ENCODE data around the gene A1BG.

A1BG gene

GRCh38 chr19:58318297-58318696 is 35.0 kb downstream of the A1BG start:
- POLR2A ChIA-PET: interaction anchor here (1.3 to 1.8 kb wide), 2 partner anchors 9 to 13 kb away, joined by 3 to 12 read pairs; partner anchors contain the start of genes ERVK3-1 and ZSCAN22
- CTCF ChIA-PET: interaction anchor here (0.6 to 0.8 kb wide), 2 partner anchors 18 to 201 kb away, joined by 3 to 4 read pairs; partner anchors contain the start of gene ZBTB45
- no peak overlapping the region for H3K27ac ChIP-seq (ENCODE audit: extremely low read depth, low read depth, low read length)
- H3K36me3 ChIP-seq (ENCODE audit: control insufficient read depth in 2 of 2, insufficient read depth in 1 of 2, low read length in 2 of 2): peaks cover 21 to 57% of the 10 kb centered on the region in 2 experiments
- no peaks in the 10 kb centered on the region for H3K4me1 ChIP-seq (ENCODE audit: control insufficient read depth, insufficient read depth, low read length)
- no peak overlapping the region for H3K4me3 ChIP-seq (ENCODE audit: low read depth, low read length)
- H3K9me3 ChIP-seq (ENCODE audit: control insufficient read depth, insufficient read depth, low read depth, low read length): no peaks in the 10 kb centered on the region
- TF ChIP-seq HOXC10 (CRISPR knock-in tag; IDR thresholded peaks at IDR 0.05) (peak; percentile 61; the same call in 1 of the 2 replicates), ZNF362 (tag by site-specific recombination; IDR thresholded peaks at IDR 0.05) (no peak), ZNF121 (tag by site-specific recombination; IDR thresholded peaks at IDR 0.05) (no peak), KLF16 (tag by site-specific recombination; IDR thresholded peaks at IDR 0.05) (no peak), ZNF426 (tag by site-specific recombination; IDR thresholded peaks at IDR 0.05) (no peak)

GRCh38 chr19:58317476-58318072 is 35.7 kb downstream of the A1BG start:
- peaks cover 28 to 58% of the 10 kb centered on the region in 2 experiments for H3K36me3 ChIP-seq (ENCODE audit: control insufficient read depth in 2 of 2, insufficient read depth in 1 of 2, low read length in 2 of 2)
- CTCF ChIA-PET: interaction anchor here (0.6 to 1.0 kb wide), 4 partner anchors 10 to 1048 kb away, joined by 3 read pairs; no protein-coding TSS in a partner anchor
- no peak for TF ChIP-seq ZNF629 (tag by site-specific recombination; IDR thresholded peaks at IDR 0.05)
- TF ChIP-seq ZNF362 (tag by site-specific recombination; IDR thresholded peaks at IDR 0.05): 0 out of 2 replicates have a peak, but pooled peaks have one; percentile 24
- TF ChIP-seq ZNF202 (tag by site-specific recombination; IDR thresholded peaks at IDR 0.05; ENCODE audit: borderline replicate concordance): no peak
- no peak for TF ChIP-seq BCL6B (tag by site-specific recombination; IDR thresholded peaks at IDR 0.05)
- TF ChIP-seq ZIC2 (tag by site-specific recombination; IDR thresholded peaks at IDR 0.05): no peak
- TF ChIP-seq ZNF239 (tag by site-specific recombination; IDR thresholded peaks at IDR 0.05): no peak
- TF ChIP-seq REST (tag by site-specific recombination; IDR thresholded peaks at IDR 0.05): peak; percentile 98
- no peaks in the 10 kb centered on the region for H3K9me3 ChIP-seq (ENCODE audit: control insufficient read depth, insufficient read depth, low read depth, low read length)
- no peak overlapping the region for H3K4me3 ChIP-seq (ENCODE audit: low read depth, low read length)
- H3K4me1 ChIP-seq (ENCODE audit: control insufficient read depth, insufficient read depth, low read length): no peaks in the 10 kb centered on the region
- POLR2A ChIA-PET: interaction anchor here (0.6 to 1.8 kb wide), 5 partner anchors 9 to 83 kb away, joined by 3 to 12 read pairs (median 3); partner anchors contain the start of genes ERVK3-1, ZNF497 and ZSCAN22
- H3K27ac ChIP-seq (ENCODE audit: extremely low read depth, low read depth, low read length): no peak overlapping the region

- ChIA-PET POLR2A (interaction anchor here (1.5 kb wide), 1 partner anchor 11 kb away, joined by 4 read pairs; the partner anchor contains the start of gene ERVK3-1), CTCF (no interaction called here)
- TF ChIP-seq ZFP69B (tag by site-specific recombination; IDR thresholded peaks at IDR 0.05) (no peak), ZNF302 (tag by site-specific recombination; IDR thresholded peaks at IDR 0.05; ENCODE audit: low read depth) (no peak), ZNF830 (tag by site-specific recombination; IDR thresholded peaks at IDR 0.05; ENCODE audit: low read depth) (no peak), MZF1 (tag by site-specific recombination; IDR thresholded peaks at IDR 0.05; ENCODE audit: borderline replicate concordance) (no peak), ZNF274 (IDR thresholded peaks at IDR 0.05; ENCODE audit: low read length) (no peak), ZNF274 (tag by site-specific recombination; IDR thresholded peaks at IDR 0.05; ENCODE audit: borderline replicate concordance) (no peak), ZNF48 (tag by site-specific recombination; IDR thresholded peaks at IDR 0.05) (no peak), ZNF629 (tag by site-specific recombination; IDR thresholded peaks at IDR 0.05) (no peak), KLF9 (tag by site-specific recombination; IDR thresholded peaks at IDR 0.05; ENCODE audit: low read depth) (peak; percentile 57), WT1 (tag by site-specific recombination; IDR thresholded peaks at IDR 0.05) (no peak)
- Histone ChIP-seq H3K36me3 (ENCODE audit: control insufficient read depth in 2 of 2, insufficient read depth in 1 of 2, low read length in 2 of 2) (peaks cover 33 to 67% of the 10 kb centered on the region in 2 experiments), H3K4me3 (ENCODE audit: low read depth, low read length) (no peak overlapping the region), H3K27ac (ENCODE audit: extremely low read depth, low read depth, low read length) (no peak overlapping the region), H3K4me1 (ENCODE audit: control insufficient read depth, insufficient read depth, low read length) (no peaks in the 10 kb centered on the region), H3K9me3 (ENCODE audit: control insufficient read depth, insufficient read depth, low read depth, low read length) (no peaks in the 10 kb centered on the region)
These were observed 37.7 kb downstream of the A1BG start for GRCh38 chr19:58315580-58315979.

Data from HEK293 (cell line).